Fibroblast of upper back skin (primary cell): ENCODE measurements around the gene BICD1.
"Not testable (repeated sequence)": the region's sequence is repeated elsewhere in the genome, so short reads cannot be mapped to it uniquely, and the experiment has no call there.

ENCODE experiments used
- DNase-seq: peaks from one replicate; pipeline ENCODE4 v3.0.0-alpha.2; 2013

BICD1 gene

DNA sequence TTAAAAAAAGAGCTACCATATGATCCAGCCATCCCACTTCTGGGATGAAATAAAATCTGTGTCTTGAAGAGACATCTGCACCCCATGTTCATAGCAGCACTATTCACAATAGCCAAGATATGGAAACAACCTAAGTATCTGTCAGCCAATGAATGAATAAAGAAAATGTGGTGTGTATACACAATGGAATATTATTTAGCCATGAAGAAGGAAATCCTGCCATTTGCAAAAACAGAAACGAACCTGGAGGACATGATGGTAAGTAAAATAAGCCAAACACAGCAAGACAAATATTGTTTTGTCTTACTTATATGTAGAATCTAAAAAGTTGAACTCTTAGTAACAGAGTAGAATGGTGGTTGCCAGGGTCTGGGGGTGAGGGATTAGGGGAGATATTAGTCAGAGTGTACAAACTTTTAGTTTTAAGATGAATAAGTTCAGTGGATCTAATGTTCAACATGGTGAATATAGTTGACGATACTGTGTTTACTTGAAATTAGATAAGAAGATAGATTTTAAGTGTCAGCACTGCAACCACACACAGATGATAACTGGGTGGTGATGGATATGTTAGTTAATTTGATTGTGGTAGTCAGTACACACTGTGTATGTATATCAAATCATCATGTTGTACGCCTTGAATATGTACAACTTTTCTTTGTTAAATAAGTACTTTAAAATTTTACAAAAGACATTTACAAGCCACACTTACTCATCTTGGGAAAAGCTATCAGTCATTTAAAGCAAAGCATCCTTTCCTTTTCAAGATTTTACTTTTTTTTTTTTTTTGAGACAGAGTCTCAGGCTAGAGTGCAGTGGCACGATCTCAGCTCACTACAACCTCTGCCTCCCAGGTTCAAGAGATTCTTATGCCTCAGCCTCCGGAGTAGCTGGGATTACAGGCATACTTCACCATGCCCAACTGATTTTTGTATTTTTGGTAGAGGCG is 89.9 kb downstream of the BICD1 start:
- DNase-seq, result no peak

DNA sequence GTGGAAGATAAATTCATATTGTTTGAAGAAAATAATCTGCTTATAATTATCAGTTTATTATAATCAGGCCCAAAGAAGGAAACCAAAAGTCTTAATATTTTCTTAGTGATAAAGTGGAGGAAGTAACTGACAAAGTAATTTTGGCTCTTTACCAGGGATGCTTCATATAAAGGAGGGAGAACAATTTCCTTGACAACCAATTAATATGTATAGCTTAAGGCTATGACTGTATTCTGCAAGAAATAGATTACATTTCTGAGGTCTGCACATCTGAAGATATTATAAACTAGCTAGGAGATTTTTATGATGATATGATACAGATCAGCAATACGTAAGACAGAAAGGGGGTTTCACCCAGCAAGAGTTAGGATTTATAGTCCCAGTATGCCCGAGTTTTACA is 90.8 kb downstream of the BICD1 start:
- peak; percentile 42 for DNase-seq

DNA sequence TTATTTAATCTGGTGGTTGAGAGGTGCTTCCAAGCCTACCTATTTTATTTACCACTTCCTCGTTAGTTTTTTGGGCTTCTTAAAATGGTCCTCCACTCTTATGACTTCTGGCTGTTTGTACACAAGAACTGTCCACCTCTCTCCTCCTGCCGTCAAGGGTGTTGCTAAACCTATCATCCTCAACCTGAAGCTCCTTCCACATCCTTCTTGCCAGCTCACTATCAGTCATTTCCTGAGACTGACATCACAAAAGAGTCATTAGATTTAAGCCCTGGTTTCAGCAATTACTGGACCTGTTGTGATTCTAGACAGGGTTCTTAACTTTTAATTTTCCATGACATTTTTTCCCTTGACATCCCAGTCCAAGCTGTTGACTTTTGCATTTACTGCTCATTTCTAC is 91.9 kb downstream of the BICD1 start:
- peak; percentile 22 for DNase-seq

DNA sequence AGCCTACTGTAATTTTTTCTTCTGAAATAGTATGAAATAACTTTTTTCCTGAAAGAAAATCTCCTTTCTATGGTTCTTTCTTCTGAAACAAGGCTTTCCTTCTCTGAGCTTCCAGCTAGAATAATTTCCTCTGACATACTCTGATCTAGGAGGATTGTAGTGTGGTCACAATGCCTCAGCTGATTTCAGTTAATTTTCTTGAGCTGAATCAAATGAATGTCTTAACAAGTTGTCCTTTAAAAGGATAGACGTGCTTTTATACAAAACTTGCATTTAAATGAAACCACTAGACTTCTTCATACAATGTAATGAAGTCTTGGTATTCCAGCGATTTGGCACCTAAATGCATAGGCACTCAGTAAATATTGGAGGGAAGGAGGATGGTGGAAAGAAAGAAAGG is 94.4 kb downstream of the BICD1 start:
- DNase-seq, result no peak

DNA sequence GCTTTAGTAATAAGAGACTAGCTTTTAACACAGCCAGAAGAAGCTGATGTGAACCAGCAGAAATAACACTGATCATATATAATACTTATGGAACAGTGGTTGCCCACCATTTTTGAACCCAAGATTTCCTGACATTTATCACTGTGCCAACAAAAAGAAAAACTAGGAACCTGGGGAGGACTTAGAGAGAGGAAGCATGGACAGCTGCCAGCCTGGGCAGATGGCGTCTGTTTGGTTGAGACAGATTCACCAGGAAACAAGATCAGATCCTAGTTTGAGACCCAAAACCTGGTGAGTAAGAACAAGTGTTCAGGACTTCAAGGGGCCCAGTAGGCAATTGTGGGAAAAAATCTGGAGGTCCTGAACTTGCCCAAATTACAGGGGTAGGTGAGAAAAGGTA is 95.3 kb downstream of the BICD1 start:
- no peak for DNase-seq

DNA sequence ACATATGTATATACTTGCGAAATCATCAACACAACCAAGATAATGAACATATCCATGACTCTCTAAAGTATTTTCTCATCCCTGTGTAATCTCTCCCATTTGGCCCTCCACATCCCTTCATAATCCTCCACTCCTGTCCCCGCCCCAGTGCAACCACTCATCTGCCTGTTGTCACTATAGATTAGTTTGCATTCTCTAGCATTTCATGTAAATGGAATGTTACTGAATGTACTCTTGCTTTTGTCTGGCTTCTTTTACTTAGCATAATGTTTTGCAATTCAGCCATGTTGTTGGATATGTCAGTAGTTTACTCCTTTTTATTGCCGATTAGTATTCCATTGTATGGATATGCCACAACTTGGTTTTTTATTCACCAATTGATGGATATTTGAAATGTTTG is 99.1 kb downstream of the BICD1 start:
- peak; percentile 17 for DNase-seq

DNA sequence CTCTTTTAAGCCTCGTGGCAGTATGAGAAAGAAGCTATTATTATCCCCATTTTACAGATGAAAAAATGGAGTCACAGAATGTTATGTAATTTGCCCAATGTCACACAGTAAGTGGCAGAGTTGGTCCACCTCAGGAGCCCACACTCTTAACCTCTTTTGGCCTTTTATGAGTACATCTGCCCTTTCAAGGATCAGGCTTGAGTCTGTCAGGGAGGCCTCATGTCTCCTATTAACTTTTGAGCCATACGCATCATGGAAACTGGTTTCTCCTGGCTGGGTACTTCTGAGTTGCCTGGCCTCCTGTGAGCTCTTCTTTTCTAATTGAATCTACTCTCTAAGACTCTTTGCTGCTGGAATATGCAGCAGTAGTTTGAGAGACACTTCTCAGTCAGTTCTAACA is 101.7 kb downstream of the BICD1 start:
- no peak for DNase-seq

DNA sequence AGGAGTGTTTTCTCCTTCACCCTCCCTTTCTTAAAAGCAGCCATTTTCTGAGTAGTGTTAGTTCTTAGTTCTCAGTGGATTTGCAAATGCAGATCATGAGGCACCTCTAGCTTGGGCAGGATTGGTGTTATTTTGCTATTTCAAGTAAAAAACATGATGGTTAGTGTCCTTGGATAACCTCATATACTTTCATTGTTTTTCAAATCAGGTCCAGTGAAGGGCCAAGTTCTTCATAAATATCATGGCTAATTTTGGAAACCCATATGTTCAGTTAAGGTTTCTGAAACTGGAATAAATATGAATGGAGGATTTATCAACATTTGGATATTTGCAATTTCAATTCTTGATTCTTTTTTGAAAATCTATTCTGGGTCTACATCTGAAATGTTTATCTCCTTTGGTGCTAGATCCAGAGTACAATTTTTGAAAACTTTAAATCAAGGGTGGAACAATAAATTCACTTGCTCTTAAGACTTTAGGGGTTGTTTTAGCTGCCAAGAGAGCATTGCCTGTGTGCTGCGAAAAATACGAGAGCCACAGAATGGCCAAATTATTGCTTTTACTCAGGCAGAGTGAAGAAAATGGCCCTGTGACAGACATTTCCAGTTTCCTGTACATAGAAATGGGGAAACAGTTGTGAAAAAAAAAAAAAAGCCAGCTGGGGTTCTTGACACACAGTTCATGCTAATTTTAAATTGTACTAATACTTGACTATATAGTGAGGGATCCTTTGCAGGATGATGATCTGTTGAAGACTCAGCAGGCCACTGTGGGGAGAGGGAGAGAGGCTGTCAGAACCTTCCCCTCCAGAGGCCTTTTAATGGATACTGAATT is 104.6 kb downstream of the BICD1 start:
- no peak for DNase-seq

DNA sequence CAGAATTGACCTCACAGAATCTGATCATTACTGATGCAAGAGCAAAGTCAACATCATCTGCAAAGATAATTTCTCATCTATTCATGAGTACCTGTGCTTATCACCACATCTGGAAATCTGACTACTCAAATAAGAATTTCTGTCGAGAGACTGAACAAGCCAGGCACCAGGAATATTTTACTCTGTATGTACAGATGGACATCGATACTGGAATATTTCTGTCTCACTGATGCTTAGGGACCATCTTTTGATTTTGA is 105.2 kb downstream of the BICD1 start:
- DNase-seq, result no peak

DNA sequence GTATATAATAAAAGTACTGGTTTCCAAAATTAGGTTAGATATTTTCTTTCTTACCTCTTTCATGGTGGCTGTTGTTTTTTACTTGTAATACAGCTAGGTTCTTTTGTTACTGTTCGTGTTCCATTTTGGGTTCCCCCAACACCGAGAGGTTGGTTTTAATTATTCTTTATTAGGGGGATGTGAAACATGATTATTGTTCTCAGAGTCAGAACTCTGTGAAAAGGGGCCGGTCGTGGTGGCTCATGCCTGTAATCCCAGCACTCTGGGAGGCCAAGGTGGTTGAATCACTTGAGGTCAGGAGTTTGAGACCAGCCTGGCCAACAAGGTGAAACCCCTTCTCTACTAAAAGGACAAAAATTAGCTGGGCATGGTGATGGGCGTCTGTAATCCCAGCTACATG is 108.1 kb downstream of the BICD1 start:
- DNase-seq, result no peak

DNA sequence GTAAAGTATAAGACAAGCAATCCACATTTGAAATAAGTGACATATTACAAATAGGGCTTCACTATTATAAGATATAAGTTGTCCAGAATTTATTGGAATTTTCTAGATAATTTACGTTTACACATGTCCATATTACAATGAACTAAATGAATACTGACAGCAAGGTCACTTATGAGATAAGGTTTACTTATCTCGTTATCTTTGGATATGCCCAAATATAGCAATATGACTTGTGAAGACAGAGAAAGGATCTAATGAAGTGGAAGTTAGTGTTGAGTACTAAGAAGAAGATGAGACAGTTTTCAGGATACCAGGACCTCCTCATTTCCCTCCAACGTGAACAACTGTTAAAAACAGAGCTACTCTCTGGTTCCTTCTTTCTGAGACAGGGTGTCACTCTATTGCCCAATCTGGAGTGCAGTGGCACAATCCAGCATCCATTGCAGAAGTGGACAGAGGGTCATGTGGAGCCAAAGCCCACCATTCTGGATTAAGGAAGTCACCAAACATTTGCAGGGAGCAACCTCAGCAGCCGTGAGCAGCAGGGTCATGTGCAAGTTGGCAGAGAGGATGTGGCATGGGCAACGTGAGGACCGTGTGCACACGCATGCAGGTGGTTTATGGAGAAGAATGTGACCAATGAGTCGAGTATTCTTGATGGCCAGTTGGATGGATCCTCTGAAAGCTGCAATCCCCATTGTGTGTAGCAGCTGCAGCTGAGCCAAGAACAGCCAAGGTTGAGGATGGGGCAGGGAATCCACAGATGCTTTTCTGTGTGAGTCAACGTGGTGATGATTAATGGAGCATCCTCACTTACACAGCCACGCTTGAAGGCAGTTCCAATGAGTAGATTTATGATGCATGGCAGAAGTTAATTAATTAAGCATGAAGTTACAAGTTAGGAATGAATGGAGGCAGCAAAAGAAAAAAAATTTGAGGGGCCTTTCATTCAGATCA is 111.0 kb downstream of the BICD1 start:
- DNase-seq, result peak; percentile 95

DNA sequence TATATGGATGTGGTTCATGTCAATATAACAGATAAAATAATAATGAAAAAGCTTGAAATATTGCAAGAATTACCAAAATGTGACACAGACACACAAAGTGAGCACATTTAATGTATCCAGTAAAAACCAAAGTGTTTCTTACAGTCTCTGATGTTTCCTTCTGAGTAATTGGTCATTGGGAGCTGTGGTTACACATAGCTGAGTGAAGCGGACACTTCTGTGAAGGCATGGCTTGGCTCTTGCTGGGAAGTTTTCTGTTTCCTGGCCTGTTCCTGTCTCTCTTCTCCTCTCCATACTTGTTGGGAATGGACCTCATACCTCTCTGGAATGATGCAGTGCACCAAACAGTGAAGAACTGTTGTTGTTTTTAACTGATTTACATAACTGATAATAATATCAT is 117.3 kb downstream of the BICD1 start:
- DNase-seq, result no peak

DNA sequence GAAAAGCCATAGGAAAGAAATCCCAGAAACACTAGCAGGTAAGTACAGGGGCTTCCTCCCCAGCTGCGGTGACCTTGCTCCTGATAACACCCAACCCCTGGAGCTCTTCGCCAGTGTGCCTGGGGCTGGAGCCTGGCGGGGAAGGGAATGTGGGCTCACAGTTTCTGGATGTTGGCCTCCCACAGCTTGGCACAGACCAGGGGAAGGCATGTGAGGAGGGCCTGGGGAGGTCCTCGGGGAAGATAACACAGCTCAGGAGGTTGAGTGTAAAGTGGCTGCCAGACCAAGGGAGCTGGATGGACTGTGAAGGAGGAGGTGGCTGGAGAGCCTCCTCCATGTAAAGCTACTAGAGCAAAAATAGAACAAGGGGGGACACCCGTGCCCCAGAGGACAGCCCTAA is 120.1 kb downstream of the BICD1 start:
- no peak for DNase-seq

DNA sequence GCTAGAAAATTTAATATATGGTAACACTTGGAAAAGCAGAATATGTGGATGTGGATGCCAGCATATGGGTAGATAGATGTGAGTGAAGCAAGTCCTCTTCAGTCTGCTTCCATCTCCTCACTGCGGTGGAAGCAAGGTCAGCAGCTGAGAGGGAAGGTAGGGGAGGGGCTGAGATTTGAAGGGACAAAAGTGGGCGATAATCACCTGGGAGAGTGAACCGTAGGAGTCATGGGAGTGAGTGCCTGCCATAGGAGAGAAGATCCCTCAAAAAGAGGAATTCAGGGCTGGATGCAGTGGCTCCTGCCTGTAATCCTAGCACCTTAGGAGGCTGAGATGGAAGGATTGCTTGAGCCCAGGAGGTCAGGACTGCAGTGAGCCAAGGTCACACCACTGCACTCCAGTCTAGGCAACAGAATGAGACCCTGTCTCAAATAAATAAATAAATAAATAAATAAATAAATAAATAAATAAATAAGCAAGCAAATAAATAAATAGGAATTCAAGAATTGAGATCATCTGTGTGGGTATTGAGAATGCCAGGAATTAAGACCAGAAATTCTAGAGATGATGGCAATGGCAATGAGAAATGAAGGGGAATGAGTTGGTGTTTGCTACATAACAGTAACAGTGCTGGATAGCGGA is 123.4 kb downstream of the BICD1 start:
- no peak for DNase-seq

DNA sequence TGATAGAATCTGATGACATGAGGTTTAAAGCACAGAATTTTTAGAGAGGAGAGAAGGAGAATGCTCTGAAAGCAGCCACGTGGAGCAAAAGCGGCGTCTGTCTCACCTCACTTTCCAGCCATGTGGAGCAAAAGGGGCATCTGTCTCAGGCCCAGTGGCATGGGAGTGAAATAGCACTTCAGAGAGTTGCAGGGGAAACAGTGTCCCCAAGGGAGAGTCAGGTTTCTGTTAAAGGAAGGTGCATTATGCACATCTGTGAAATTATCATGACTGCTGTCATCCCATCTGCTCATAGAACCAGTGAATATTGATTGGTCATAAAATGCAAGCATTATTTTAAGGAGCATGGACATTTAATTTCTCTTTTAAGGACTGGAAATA is 124.0 kb downstream of the BICD1 start:
- no peak for DNase-seq

DNA sequence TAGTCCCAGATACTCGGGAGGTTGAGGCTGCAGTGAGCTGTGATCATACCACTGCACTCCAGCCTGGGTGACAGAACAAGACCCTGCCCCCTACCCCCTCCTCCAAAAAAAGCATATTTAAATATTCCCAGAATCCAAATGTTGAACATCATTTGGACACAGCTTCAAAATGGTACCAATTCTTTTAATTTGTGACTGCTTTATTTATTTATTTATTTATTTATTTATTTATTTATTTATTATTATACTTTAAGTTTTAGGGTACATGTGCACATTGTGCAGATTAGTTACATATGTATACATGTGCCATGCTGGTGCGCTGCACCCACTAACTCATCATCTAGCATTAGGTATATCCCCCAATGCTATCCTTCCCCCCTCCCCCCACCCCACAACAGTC is 124.7 kb downstream of the BICD1 start:
- not testable (repeated sequence) for DNase-seq

DNA sequence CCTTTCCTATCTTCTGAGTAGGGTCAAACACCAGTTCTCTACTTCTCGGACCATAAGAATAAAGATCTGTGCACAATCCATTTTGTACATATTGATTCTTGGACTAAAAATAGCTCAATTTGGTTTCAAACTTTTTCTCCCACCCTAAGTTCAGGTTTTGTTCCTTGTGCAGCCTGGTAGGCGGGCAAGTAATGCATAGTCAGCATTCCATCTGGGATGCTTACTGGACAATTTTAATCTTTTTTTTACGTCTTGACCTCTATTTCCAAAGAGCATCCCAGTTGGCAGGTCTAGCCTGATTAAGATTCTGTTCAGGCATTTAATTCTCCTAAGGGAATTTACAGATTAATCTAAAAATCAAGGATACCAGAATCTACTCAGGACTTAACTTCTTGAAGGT is 126.9 kb downstream of the BICD1 start:
- no peak for DNase-seq

DNA sequence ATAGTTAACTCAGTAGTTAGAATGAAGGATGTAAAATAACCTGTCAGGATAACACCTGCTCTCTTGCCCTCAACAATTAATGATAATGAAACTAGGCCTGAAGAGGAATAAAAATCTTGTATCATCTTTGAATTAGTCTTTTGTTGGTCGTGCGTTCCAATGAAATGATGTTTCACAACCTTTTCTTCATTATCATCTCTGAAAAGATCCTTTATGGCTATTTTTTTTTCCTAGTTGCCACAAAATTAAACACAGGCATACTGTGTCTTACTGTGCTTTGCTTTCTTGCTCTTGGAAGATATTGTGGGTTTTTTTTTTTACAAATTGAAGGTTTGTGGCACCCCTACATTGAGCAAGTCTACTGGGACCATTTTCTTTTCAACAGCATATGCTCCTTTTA is 128.6 kb downstream of the BICD1 start:
- DNase-seq, result no peak

DNA sequence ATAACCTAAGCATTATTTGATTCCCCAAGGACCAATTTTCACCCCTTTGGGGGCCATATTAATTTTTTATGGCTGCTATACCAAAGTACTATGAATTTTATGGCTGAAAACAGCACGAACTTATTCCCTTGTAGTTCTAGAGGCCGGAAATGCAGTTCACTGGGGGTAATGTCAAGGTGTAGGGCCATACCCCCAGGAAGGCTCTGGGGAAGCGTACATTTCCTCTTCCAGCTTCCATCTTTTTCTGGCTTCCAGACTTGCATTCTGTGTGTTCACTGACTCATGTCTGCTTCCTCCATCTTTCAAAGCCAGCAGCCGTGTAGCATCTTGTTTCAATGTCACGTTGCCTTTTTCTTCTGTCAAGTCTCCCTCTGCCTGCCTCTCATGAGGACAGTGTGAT is 133.5 kb downstream of the BICD1 start:
- peak; percentile 81 for DNase-seq

DNA sequence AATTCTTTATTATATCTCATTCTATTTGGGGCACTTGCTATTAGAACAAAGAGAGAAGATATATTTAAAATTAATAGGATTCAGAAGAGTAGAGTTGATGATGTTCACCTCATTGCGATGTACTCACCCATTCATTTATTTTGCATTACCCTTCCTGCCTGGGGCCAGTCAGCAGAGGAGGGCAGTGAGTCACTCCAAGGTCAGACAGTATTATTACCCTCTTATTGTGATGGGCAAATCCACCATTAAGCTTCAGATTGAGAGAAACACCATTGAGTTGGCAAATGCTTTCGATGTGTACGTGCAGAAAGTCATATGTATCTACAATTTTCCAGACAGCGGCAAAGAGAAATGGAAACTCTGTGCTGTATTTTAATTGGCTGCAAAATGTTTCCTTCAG is 134.2 kb downstream of the BICD1 start:
- DNase-seq, result no peak

DNA sequence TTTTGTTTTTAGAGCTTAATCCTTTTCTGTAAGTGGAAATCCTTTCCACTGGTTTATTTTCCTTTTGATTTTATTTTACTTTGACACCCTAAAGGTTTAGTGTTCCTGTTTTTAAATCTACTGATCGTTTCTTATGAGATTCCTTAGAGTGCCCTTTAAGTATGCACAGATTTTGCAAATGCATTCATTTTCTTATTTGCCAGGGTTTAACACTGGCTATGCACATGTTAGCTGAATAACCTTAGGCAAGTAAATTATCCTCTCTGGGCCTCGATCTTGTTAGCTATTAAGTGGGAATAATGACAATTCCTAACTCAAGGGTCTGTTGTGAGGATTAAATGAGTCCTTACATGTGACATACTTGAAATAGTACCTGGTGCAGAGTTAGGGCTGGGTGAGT is 136.0 kb downstream of the BICD1 start:
- no peak for DNase-seq

DNA sequence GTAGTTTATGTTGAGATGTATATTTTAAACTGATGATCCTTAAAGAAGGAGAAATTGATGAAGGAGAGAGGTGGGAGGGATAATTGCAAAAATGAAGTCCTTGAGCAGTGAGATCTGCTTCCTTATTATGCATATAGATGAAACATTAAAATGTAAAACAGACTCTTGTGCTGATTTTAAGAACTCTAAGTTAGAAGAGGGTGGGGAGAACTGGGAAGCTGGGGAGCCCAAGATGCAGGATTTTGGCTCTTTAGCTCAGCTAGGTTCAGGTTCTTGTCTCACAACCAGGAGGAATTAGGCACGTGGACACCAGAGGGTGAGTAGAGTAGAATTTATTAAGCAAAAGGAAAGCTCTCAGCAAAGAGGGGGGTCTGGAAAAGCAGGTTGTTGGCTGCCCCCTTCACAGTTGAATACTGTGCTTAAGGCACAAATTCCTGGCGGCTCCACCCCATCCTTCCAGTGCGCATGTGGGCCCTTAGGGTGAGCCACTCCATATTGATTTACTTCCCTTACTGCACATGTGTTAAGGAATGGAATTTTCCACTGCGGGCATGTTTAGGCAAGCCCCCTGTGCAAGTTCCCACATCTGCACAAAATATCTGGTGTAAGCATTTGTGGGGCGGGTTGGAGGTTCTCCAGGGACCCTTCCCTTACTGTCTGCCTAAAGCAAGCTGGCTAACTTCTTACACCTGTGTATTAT is 141.9 kb downstream of the BICD1 start:
- DNase-seq, result peak; percentile 61
